GM21619 (cell line): ENCODE measurements around the gene PDCD2L.
A peak's percentile ranks its signal among the peaks of the same experiment; 100 is the strongest.
"Not testable (repeated sequence)": the region's sequence is repeated elsewhere in the genome, so short reads cannot be mapped to it uniquely, and the experiment has no call there.

Experiments used
- ATAC-seq: cut with Tn5 transposase; IDR thresholded peaks from one replicate; pipeline ENCODE4 v1.9.1; 2021; ENCODE audit not compliant: unreplicated experiment

The PDCD2L gene

DNA sequence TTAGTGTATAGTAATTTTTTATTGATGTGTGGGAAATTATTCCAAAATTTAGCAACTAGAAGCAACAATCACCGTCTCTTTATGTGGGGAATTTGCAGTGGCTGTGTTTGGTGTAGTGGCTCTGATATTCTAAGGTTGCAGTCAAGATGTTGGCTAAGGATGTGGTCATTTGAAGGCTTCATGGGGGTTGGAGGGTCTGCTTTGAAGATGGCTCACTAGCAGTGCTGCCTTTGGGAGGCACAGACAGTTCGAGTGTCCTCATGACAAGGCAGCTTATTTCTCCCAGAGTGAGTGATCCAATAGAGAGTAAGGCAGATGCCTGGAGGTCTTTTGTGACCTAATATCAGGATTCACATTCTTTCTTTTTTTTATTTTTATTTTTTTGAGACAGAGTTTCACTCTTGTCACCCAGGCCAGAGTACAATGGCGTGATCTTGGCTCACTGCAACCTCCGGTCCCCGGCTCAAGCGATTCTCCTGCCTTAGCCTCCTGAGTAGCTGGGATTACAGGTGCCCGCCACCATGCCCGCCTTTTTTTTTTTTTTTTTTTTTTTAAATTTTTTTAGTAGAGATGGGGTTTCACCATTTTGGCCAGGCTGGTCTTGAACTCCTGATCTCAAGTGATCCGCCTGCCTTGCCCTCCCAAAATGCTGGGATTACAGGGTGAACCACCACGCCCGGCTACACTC, 30.5 kb upstream of the PDCD2L start:
- no peak for ATAC-seq

DNA sequence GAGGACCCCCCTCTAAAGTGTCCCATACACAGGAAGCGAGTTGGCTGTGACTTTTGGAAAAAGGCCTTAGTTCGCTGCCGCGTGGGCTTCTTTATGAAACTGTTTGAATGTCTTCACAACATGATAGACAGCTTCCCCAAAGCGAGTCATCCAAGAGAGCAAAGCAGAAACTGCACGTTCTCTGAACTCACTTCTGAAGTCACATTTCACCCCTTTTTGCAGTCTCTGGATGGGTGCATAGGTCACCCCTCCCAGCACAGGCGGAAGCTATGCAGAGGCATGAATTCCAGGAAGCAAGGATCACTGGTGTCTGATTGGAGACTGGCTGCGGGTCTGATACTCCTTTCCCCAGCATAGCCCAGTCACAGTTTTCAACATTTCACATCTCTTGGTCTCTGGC, 28.6 kb upstream of the PDCD2L start:
- ATAC-seq = no peak

DNA sequence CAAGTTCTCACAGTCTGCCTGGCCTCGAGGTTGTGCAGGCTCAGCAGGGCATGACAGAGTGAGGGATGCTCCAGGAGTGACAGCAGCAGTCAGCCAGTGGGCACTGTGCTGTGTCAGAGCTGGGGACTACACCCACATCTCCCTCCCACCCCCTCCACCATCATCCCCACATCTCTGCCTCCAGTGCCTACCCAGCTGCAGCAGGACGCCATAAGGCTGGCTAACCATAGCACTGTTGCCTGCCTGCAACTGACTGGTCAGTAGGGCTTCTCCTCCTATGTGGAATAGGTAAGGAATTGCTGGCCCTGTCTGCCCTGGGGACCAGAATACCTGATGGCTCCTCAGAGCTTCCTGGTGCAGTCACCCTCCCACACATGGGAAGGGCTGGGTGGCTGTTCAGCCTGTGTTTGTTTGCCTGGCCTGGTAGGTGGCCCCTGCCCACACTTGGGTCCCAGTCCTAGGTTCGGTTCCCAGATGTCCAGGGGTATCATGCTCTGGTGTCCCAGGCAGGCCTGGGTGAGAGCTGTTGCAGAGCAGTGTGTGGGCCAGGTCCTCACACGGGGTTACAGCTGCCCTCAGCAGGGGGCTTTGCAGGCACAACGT, 23.5 kb upstream of the PDCD2L start:
- no peak for ATAC-seq

DNA sequence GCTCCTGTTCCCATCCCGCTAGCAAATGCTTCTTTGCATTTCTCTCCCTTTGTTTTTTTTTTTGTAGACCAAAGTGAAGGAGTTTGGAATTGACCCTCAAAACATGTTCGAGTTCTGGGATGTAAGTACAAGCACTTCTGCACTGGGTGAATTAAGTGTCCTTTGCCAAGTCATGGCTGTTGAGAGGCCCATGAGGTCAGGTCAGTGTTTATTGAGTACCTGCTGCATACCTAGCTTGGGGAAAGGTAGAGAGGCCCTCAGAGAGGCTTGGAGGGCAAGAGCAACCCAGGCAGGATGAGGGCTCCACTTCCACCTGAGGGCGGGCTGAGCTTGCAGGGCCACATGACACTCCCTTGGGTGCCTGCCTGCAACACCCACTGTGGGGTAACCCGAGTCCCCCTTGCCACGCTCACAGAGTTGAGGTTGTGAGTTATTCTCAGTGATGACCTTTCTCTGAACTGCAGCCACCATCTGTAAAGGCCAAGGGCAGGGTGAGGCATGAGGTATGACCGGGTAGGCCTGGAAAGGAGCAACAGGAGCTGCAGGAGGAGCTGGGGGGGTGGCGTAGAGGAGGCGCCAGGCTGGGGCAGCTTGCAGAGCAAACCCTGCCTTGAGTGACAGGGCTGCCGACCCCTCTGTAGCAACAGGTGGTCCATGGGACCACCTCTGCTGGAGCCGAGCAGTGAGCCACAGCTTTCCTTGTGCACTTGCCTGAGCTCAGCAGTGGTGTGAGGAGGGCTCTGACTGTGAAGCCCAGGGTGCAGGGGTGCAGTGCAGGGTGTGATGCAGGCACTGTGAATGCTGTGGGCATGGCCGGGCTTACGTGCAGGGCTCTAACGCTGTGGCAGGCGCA, 22.6 kb upstream of the PDCD2L start:
- no peak for ATAC-seq

DNA sequence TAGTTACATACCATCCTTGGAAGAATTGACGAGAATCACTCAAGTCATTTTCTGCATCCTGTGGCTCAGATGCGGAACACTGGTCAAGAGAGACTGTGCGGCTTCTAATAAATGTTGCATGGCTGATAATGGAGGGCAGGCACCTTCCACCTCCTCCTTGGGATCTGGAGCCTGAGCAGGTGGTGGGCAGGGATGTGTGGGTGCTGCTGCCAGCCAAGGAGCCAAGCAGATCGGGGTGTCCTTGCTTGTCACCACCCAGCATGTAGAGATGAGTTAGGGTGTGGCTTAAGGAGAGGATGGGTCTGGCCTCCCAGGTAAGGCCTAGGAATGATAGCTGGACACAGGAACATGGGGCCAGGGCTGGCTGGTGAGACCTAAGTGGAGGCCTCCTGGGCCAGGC, 21.7 kb upstream of the PDCD2L start:
- no peak for ATAC-seq

DNA sequence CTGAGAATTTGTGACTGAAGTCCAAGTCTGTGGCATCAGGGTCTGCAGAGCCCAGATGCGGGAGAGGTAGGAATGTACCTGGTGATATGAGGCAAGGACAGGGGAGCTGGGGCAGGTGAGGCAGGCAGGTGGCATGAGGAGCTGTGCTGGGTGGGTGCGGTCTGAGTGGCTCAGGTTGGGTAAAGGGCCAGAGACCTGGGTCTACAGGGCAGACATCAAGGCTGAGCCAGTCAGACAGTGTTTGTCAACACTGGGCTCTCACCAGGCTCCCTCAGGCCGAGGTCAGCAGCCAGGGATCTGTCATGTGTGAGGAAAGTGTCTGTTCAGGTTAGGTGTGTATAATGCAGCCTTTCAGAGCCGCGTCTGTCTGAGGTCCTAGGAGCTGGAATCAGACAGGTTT, 20.6 kb upstream of the PDCD2L start:
- ATAC-seq = no peak

DNA sequence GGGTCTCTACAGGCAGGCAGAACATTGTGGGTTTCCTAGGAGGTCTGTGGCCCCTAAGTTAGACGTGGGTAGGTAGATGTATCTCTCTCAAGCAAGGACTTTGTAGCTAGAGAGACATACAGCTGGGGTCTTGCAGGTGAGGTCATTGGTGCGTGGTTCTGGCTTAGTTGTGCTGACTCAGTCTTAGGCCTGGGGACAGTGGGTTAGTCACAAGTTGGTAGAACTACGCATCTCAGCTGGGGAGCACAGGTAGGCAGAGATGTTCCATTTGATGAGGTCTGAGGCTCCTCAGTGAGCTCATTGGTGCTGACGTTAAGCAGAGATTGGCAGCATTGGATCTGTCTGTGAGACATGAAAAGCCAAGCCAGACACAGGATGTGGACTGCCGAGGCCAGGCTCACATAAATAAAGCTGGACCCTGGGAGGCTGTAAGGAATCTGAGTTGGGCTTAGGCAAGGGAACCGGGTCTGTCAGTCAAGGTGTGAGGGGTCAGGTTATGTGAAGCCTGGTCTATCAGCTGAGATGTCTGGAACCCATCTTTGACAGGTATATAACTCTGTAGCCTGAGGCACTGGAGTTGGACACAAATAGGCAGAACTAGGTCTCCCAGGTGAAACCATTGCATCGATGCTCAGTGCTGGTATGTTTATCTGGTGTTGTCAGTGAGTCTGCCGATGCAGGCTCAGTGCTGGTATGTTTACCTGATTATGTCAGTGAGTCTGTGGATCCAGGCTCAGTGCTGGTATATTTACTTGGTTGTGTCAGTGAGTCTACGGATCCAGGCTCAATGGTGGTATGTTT, 17.4 kb upstream of the PDCD2L start:
- no peak for ATAC-seq

DNA sequence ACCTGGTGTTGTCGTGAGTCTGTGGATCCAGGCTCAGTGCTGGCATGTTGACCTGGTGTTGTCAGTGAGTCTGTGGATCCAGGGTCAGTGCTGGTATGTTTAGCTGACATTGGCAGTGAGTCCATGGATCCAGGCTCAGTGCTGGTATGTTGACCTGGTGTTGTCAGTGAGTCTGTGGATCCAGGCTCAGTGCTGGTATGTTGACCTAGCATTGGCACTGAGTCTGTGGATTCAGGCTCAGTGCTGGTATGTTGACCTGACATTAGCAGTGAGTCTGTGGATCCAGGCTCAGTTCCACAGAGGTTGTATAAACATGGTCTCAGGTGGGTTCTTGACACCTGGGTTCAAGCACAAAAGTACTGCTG, 16.8 kb upstream of the PDCD2L start:
- ATAC-seq = no peak

DNA sequence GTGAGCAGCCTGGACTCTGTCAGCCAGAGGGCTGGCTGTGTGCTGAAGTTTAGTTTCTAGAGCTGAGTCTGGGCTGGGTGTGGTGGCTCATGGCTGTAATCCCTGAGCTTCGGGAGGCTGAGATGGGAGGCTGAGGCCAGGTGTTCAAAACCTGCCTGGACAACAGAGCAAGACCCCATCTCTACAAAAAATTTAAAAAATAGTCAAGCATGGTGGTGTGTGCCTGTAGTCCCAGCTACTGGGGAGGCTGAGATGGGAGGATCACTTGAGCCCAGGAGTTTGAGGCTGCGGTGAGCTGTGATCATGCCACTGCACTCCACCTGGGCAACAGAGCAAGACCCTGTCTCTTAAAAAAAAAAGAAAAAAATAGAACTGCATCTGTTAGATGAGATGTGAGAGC, 15.5 kb upstream of the PDCD2L start:
- ATAC-seq = not testable (repeated sequence)

DNA sequence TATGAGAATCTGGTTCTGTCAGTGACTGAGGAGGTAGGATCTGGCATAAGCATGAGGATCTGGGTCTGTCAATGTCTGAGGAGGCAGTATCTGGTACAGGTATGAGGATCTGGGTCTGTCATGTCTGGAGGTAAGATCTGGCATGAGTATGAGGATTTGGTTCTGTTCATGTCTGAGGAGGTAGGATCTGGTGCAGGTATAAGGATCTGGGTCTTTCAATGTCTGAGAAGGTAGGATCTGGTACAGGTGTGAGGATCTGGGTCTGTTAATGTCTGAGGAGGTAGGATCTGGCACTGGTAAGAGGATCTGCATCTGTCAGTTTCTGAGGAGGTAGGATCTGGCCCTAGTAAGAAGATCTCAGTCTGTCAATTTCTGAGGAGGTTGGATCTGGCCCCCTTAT, 12.4 kb upstream of the PDCD2L start:
- ATAC-seq = no peak

DNA sequence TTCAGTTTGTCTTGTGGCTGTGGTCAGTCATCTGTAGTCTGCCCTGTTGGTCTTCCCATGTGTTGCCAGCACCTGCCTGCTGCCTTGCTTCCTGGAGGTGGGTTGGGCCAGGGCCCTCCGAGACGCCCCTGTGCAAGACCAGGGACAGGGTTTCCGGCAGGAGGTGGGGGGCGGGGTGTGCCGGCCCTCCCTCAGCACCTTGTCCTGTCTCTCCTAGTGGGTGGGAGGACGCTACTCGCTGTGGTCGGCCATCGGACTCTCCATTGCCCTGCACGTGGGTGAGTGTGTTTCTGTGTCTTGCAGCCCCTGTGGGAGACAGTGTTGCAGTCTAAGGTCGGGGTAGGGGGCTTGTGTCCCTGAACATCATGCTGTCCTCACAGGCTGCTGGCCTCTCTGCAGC, 11.2 kb upstream of the PDCD2L start:
- ATAC-seq = no peak

DNA sequence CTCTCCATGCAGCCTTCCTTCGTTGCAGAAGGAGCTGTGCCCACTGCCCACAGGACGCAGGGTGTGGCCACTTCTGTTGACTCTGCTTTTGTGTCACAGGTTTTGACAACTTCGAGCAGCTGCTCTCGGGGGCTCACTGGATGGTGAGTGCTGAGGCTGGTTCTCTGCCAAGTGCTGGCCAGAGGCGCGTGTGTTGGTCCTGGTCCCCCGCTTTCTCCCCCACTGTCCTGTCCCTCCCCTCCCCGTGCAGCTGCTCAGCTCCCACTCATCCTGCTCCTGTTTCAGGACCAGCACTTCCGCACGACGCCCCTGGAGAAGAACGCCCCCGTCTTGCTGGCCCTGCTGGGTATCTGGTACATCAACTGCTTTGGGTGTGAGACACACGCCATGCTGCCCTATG, 10.6 kb upstream of the PDCD2L start:
- ATAC-seq = no peak

DNA sequence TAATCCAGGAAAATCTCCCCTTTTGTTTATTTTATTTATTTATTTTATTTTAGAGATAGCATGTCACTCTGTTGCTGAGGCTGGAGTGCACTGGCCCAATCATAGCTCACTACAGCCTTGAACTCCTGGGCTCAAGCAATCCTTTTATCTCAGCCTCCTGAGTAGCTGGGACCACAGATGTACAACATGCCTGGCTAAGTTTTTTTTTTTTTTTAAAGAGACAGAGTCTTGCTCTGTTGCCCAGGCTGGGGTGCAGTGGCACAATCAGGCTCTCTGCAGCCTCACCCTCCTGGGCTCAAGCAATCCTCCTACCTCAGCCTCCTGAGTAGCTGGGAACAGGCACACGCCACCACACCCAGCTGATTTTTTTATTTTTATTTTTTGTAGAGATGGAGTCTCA, 6.3 kb upstream of the PDCD2L start:
- no peak for ATAC-seq

DNA sequence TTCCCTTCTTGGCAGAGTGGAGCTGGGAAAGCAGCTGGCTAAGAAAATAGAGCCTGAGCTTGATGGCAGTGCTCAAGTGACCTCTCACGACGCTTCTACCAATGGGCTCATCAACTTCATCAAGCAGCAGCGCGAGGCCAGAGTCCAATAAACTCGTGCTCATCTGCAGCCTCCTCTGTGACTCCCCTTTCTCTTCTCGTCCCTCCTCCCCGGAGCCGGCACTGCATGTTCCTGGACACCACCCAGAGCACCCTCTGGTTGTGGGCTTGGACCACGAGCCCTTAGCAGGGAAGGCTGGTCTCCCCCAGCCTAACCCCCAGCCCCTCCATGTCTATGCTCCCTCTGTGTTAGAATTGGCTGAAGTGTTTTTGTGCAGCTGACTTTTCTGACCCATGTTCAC, 4.3 kb upstream of the PDCD2L start:
- ATAC-seq = no peak

DNA sequence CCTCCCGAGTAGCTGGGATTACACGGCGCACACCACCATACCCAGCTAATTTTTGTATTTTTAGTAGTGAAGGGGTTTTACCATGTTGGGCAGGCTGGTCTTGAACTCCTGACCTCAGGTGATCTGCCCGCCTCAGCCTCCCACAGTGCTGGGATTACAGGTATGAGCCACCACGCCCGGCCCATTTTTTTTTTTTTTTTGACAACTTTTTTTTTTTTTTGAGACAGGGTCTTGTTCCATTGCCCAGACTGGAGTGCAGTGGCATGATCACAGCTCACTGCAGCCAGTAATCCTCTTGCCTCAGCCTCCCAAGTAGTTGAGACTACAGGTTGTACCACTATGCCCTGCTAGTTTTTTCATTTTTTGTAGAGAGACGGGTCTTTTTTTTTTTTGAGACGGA, 3.4 kb upstream of the PDCD2L start:
- not testable (repeated sequence) for ATAC-seq

DNA sequence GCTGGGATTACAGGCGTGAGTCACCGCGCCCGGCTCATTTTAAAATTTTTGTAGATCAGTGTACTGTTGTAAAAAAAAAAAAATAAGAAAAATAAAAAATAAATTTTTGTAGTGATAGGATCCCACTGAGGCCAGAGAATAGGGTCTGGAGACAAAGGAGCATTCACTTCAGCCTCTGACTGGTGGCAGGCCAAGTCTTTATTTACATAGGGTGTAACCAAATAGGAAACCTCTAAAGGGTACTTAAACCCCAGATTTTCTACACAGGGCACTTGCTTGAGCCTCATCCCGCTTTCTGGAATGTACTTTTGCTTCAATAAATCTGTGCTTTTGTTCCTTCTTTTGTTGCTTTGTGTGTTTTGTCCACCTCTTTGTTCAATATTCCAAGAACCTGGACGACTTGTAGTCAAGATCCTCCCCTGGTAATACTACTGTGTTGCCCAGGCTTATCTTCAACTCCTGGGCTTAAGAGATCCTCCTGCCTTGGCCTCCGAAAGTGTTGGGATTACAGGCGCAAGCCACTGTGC, 2.1 kb upstream of the PDCD2L start:
- no peak for ATAC-seq

DNA sequence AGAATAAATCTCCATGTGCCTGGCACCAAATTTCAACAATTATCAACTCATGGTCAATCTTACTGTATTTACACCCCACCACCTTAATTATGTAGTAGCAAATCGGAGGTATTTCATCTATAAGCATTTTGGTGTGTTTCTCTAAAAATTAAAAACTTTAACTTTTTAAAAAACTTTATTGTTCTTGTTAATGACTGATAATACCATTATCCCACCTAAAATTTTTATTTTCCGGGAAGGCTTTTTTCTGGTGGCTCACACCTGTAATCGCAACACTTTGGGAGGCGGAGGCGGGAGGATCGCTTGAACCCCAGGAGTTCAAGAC, 453 bp upstream of the PDCD2L start:
- peak; percentile 14 for ATAC-seq

DNA sequence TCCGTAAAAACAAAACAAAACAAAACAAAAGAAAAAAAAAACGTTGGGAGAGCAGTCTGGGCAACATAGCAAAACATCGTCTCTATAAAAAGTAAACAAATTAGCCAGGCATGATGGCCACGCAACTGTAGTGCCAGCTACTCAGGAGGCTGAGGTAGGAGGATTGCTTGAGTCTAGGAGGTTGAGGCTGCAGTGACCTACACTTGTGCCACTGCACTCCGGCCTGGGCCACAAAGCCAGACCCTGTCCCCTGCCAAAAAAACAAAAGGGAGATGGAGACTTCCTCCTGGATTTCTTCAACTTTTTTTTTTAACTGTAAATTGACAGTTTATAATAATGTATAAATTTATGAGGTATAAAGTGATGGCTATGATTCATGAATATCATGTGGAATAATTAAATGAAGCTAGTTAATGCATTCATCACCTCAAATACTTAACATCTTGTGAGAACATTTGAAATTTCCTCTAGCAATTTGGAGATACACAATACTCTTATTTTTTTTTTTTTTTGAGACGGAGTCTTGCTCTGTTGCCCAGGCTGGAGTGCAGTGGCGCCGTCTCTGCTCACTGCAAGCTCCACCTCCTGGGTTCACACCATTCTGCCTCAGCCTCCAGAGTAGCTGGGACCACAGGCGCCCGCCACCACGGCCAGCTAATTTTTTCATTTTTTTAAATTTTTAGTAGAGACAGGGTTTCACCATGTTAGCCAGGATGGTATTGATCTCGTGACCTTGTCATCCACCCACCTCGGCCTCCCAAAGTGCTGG, 1.9 kb downstream of the PDCD2L start:
- ATAC-seq = no peak

DNA sequence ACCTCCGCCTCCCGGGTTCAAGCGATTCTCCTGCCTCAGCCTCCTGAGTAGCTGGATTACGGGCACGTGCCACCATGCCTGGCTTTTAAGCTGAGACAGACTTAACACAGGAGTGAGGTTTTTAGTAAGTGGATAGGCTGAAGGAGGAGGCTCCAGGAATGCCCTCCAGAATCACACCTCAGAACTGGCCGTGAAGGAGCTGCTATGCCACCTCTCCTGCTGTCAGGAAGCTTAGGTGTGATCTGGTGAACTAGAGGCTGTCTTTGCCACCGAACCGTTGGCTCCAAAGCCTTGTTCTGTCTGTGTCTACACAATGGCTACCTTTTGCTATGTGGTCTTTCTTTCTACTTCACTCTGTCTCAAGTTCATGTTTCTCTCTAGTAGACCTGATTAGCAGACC, 4.2 kb downstream of the PDCD2L start:
- no peak for ATAC-seq
